Measurements from ENCODE around the gene FAM13C. TPM values are rescaled to one million over a fixed set of nuclear protein-coding genes. Genes with fewer than 3 reads are reported as not detected.
A peak's percentile ranks its signal among the peaks of the same experiment; 100 is the strongest.

Gene FAM13C
- polyA plus RNA-seq, 1 of the 3 experiments (the other 2 are of a cell fraction) = 7.6 TPM

DNA sequence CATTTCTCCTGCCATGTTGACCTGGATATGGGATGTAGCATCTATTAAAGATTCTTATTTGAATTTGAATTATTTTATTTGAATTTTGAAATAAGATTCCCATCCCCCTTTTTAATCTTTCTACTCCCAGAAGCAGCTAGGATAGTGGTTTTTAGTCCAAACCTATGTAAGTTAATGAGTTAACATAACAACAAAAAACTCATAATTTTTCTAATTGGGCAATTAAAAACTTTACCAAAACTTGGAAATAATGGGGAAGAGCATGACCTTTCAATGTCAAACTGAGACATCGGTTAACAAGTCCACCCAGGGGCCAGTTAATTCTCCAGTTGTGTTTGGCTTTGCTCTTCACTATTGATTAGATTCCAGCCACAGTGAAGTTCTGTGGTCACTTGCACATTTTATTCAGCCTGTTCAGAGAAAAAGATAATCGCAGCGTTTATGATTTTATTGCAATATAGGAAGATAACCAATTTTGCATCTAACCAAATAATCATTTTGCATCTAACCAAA lies 1.2 kb upstream of the FAM13C start:
- no peaks in the 10 kb centered on the region for H3K27me3 ChIP-seq (ENCODE audit: insufficient read depth)
- H3K9me3 ChIP-seq = no peaks in the 10 kb centered on the region
- H3K9me2 ChIP-seq = no peaks in the 10 kb centered on the region
- H3K4me3 ChIP-seq (ENCODE audit: low read depth in 2 of 2, low read length in 1 of 2) = peak overlapping the region in 1 of 2 experiments; percentile 66; a peak in 2 of 4 replicates
- POLR2A ChIA-PET = interaction anchor here (0.6 to 0.9 kb wide), 4 partner anchors 9 to 543 kb away, joined by 3 to 4 read pairs (median 3); partner anchors contain the start of gene CCDC6
- peaks cover 6 to 9% of the 10 kb centered on the region in 2 experiments; a peak in 3 of 4 replicates for H3K4me1 ChIP-seq (ENCODE audit: control insufficient read depth in 1 of 2, insufficient read depth in 2 of 2, low read depth in 1 of 2, low read length in 1 of 2)
- H3K27ac ChIP-seq (ENCODE audit: low read depth in 2 of 2, low read length in 1 of 2) = peak overlapping the region; percentile 78 to 95; a peak in 3 of 4 replicates
- no peaks in the 10 kb centered on the region for H4K20me1 ChIP-seq (ENCODE audit: insufficient read depth)
- 94% methylated on average over 3 of the region's 3 CpGs for WGBS (ENCODE audit: low lambda C conversion rate)
- H3K79me2 ChIP-seq (ENCODE audit: insufficient read depth) = peaks cover 15% of the 10 kb centered on the region
- CTCF ChIA-PET = interaction anchor here (0.6 to 5.8 kb wide), 4 partner anchors 10 to 411 kb away, joined by 4 to 27 read pairs (median 4); no protein-coding TSS in a partner anchor
- H3K4me2 ChIP-seq = peak overlapping the region; percentile 87
- DNase-seq = no peak
- H3K36me3 ChIP-seq (replicated peaks in 1 of 2; ENCODE audit: control insufficient read depth in 1 of 2, insufficient read depth in 2 of 2, low read length in 1 of 2) = no peaks in the 10 kb centered on the region
- TF ChIP-seq, protein P1, sequence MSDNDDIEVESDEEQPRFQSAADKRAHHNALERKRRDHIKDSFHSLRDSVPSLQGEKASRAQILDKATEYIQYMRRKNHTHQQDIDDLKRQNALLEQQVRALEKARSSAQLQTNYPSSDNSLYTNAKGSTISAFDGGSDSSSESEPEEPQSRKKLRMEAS (IDR thresholded peaks at IDR 0.05; ENCODE audit: low read depth) = no peak
- peak overlapping the region; percentile 81; the same call in 1 of the 2 replicates for H3K9ac ChIP-seq
- no peaks in the 10 kb centered on the region for H3F3A ChIP-seq (replicated peaks; ENCODE audit: insufficient read depth)
- peak overlapping the region; percentile 89 for H2AFZ ChIP-seq (ENCODE audit: low read depth)

DNA sequence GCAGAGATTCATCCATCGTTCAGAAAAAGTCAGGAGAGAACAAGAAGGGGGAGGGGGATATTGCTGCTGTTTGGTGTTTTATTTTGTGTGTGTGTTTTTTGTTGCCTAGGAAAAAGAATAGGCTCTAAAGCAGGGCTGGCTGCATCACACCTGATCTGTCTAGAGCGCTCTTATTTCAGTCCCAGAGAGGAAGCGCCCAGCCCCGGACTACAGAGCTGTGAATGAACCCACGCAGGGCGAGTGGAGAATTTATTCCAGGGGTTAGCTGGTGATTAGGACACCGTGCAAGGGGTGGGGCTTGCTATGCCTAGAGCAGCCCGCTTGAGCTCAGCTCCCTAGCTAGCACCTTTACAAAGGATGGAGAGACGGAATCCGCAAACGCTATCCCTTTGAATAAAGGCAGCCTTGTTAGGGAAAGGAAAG lies 621 bp upstream of the FAM13C start:
- Histone ChIP-seq H4K20me1 (ENCODE audit: insufficient read depth) (no peaks in the 10 kb centered on the region), H2AFZ (ENCODE audit: low read depth) (peak overlapping the region; percentile 89), H3K27ac (ENCODE audit: low read depth in 2 of 2, low read length in 1 of 2) (peak overlapping the region; percentile 78 to 95), H3F3A (replicated peaks; ENCODE audit: insufficient read depth) (no peaks in the 10 kb centered on the region), H3K79me2 (ENCODE audit: insufficient read depth) (peaks cover 15% of the 10 kb centered on the region), H3K9me3 (no peaks in the 10 kb centered on the region), H3K9me2 (no peaks in the 10 kb centered on the region), H3K27me3 (ENCODE audit: insufficient read depth) (no peaks in the 10 kb centered on the region), H3K4me3 (ENCODE audit: low read depth in 2 of 2, low read length in 1 of 2) (peak overlapping the region; percentile 66 to 75), H3K4me2 (peak overlapping the region; percentile 87), H3K9ac (peak overlapping the region; percentile 81), H3K4me1 (ENCODE audit: control insufficient read depth in 1 of 2, insufficient read depth in 2 of 2, low read depth in 1 of 2, low read length in 1 of 2) (peaks cover 6 to 9% of the 10 kb centered on the region in 2 experiments; a peak in 3 of 4 replicates), H3K36me3 (replicated peaks in 1 of 2; ENCODE audit: control insufficient read depth in 1 of 2, insufficient read depth in 2 of 2, low read length in 1 of 2) (no peaks in the 10 kb centered on the region)
- ChIA-PET POLR2A (interaction anchor here (0.6 to 1.3 kb wide), 5 partner anchors 9 to 543 kb away, joined by 3 to 4 read pairs (median 3); partner anchors contain the start of gene CCDC6), CTCF (interaction anchor here (1.5 to 5.8 kb wide), 2 partner anchors 218 to 411 kb away, joined by 4 to 27 read pairs; no protein-coding TSS in a partner anchor)
- 3% methylated on average over 5 of the region's 11 CpGs for WGBS (ENCODE audit: low lambda C conversion rate)
- peak; percentile 68 for DNase-seq
- TF ChIP-seq, protein P2, sequence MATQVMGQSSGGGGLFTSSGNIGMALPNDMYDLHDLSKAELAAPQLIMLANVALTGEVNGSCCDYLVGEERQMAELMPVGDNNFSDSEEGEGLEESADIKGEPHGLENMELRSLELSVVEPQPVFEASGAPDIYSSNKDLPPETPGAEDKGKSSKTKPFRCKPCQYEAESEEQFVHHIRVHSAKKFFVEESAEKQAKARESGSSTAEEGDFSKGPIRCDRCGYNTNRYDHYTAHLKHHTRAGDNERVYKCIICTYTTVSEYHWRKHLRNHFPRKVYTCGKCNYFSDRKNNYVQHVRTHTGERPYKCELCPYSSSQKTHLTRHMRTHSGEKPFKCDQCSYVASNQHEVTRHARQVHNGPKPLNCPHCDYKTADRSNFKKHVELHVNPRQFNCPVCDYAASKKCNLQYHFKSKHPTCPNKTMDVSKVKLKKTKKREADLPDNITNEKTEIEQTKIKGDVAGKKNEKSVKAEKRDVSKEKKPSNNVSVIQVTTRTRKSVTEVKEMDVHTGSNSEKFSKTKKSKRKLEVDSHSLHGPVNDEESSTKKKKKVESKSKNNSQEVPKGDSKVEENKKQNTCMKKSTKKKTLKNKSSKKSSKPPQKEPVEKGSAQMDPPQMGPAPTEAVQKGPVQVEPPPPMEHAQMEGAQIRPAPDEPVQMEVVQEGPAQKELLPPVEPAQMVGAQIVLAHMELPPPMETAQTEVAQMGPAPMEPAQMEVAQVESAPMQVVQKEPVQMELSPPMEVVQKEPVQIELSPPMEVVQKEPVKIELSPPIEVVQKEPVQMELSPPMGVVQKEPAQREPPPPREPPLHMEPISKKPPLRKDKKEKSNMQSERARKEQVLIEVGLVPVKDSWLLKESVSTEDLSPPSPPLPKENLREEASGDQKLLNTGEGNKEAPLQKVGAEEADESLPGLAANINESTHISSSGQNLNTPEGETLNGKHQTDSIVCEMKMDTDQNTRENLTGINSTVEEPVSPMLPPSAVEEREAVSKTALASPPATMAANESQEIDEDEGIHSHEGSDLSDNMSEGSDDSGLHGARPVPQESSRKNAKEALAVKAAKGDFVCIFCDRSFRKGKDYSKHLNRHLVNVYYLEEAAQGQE (IDR thresholded peaks at IDR 0.05; ENCODE audit: low read depth, low read length) = no peak
- TF ChIP-seq TAF1 (IDR thresholded peaks at IDR 0.05; ENCODE audit: borderline replicate concordance, low read depth, low read length) = no peak
- TF ChIP-seq, protein P3, sequence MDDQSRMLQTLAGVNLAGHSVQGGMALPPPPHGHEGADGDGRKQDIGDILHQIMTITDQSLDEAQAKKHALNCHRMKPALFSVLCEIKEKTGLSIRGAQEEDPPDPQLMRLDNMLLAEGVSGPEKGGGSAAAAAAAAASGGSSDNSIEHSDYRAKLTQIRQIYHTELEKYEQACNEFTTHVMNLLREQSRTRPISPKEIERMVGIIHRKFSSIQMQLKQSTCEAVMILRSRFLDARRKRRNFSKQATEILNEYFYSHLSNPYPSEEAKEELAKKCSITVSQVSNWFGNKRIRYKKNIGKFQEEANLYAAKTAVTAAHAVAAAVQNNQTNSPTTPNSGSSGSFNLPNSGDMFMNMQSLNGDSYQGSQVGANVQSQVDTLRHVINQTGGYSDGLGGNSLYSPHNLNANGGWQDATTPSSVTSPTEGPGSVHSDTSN (IDR thresholded peaks at IDR 0.05) = no peak
- no peak for TF ChIP-seq EP300 (IDR thresholded peaks at IDR 0.05; ENCODE audit: borderline replicate concordance in 1 of 2, low read depth in 1 of 2, low read length in 1 of 2)
- TF ChIP-seq, protein P4, sequence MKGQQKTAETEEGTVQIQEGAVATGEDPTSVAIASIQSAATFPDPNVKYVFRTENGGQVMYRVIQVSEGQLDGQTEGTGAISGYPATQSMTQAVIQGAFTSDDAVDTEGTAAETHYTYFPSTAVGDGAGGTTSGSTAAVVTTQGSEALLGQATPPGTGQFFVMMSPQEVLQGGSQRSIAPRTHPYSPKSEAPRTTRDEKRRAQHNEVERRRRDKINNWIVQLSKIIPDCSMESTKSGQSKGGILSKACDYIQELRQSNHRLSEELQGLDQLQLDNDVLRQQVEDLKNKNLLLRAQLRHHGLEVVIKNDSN (IDR thresholded peaks at IDR 0.05; ENCODE audit: borderline replicate concordance, low read depth) = no peak
- TF ChIP-seq TCF12 (IDR thresholded peaks at IDR 0.05) = peak; percentile 22; the same call in 1 of the 2 replicates
- no peak for TF ChIP-seq NRF1 (IDR thresholded peaks at IDR 0.05; ENCODE audit: low read depth, low read length)
- TF ChIP-seq RAD21 (IDR thresholded peaks at IDR 0.05; ENCODE audit: low read length) = 0 out of 2 replicates have a peak, but pooled peaks have one; percentile 3
- no peak for TF ChIP-seq GABPA (IDR thresholded peaks at IDR 0.05; ENCODE audit: low read depth)
- no peak for TF ChIP-seq TEAD4 (IDR thresholded peaks at IDR 0.05; ENCODE audit: borderline replicate concordance, insufficient read depth)
